Measurements from ENCODE around the gene TNPO3. TPM values are rescaled to one million over a fixed set of nuclear protein-coding genes. Genes with fewer than 3 reads are reported as not detected.
A peak's percentile ranks its signal among the peaks of the same experiment; 100 is the strongest.

Gene TNPO3
- total and polyA plus RNA-seq, 2 of the 4 experiments (the other 2 are of a cell fraction): 24.2 to 77.2 TPM

GRCh38 chr7:129091484-129092002 is 36.6 kb upstream of the TNPO3 start:
- H3K27ac ChIP-seq (ENCODE audit: insufficient read depth, low read length): no peak overlapping the region
- ChIA-PET CTCF (interaction anchor here (0.6 to 1.7 kb wide), 18 partner anchors 9 to 425 kb away, joined by 3 to 7 read pairs (median 4); partner anchors contain the start of genes KCP and TNPO3), POLR2A (ENCODE audit: unreplicated experiment) (no interaction called here)
- BruUV-seq (replicated peaks): no TSS peak
- no peak overlapping the region for H3K4ac ChIP-seq (ENCODE audit: low read depth, low read length)
- in situ Hi-C loops (cut with MboI; ENCODE audit: low sequenced_read_pairs): loop anchor here (5.0 kb wide), 1 partner anchor 189 kb away; no protein-coding TSS in a partner anchor
- TF ChIP-seq MAFK (IDR thresholded peaks at IDR 0.05; ENCODE audit: low read depth, low read length) (no peak), RAD21 (IDR thresholded peaks at IDR 0.05; ENCODE audit: low read length) (peak; percentile 96), MAZ (IDR thresholded peaks at IDR 0.05; ENCODE audit: borderline replicate concordance, low read depth, low read length) (no peak), SMC3 (IDR thresholded peaks at IDR 0.05; ENCODE audit: low read depth, low read length) (peak; percentile 84), BHLHE40 (IDR thresholded peaks at IDR 0.05; ENCODE audit: low read depth, low read length) (no peak), NFE2L2 (IDR thresholded peaks at IDR 0.05; ENCODE audit: low read depth, low read length) (no peak), POLR2A (IDR thresholded peaks at IDR 0.05; ENCODE audit: low read depth, low read length) (peak; percentile 29; the same call in 1 of the 2 replicates), RCOR1 (IDR thresholded peaks at IDR 0.05; ENCODE audit: insufficient replicate concordance, low read length) (no peak), RFX5 (IDR thresholded peaks at IDR 0.05; ENCODE audit: low read depth, low read length) (no peak), MXI1 (IDR thresholded peaks at IDR 0.05; ENCODE audit: borderline replicate concordance, low read depth, low read length) (no peak), FOS (IDR thresholded peaks at IDR 0.05; ENCODE audit: low read depth, low read length) (no peak), CEBPB (IDR thresholded peaks at IDR 0.05; ENCODE audit: low read depth, low read length) (no peak), CHD1 (IDR thresholded peaks at IDR 0.05; ENCODE audit: low read depth, low read length) (no peak), ELK1 (IDR thresholded peaks at IDR 0.05; ENCODE audit: borderline replicate concordance, low read depth, low read length) (no peak)
- TF ChIP-seq, protein P1, sequence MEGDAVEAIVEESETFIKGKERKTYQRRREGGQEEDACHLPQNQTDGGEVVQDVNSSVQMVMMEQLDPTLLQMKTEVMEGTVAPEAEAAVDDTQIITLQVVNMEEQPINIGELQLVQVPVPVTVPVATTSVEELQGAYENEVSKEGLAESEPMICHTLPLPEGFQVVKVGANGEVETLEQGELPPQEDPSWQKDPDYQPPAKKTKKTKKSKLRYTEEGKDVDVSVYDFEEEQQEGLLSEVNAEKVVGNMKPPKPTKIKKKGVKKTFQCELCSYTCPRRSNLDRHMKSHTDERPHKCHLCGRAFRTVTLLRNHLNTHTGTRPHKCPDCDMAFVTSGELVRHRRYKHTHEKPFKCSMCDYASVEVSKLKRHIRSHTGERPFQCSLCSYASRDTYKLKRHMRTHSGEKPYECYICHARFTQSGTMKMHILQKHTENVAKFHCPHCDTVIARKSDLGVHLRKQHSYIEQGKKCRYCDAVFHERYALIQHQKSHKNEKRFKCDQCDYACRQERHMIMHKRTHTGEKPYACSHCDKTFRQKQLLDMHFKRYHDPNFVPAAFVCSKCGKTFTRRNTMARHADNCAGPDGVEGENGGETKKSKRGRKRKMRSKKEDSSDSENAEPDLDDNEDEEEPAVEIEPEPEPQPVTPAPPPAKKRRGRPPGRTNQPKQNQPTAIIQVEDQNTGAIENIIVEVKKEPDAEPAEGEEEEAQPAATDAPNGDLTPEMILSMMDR (conservative IDR thresholded peaks at IDR 0.05; ENCODE audit: low read depth, low read length): peak; percentile 98
- TF ChIP-seq, protein P2, sequence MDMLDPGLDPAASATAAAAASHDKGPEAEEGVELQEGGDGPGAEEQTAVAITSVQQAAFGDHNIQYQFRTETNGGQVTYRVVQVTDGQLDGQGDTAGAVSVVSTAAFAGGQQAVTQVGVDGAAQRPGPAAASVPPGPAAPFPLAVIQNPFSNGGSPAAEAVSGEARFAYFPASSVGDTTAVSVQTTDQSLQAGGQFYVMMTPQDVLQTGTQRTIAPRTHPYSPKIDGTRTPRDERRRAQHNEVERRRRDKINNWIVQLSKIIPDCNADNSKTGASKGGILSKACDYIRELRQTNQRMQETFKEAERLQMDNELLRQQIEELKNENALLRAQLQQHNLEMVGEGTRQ (IDR thresholded peaks at IDR 0.05; ENCODE audit: low read depth, low read length): no peak
- no peak overlapping the region for H2BK20ac ChIP-seq (ENCODE audit: low read depth, low read length)
- no peak overlapping the region for H3K4me3 ChIP-seq (ENCODE audit: insufficient read depth, low read depth, low read length)
- H3K14ac ChIP-seq (replicated peaks; ENCODE audit: low read depth, low read length): no peak overlapping the region
- no peaks in the 10 kb centered on the region for H3K9me3 ChIP-seq (ENCODE audit: control insufficient read depth, insufficient read depth, low read length)
- no peak overlapping the region for H4K5ac ChIP-seq (ENCODE audit: low read depth, low read length)
- no peak overlapping the region for H4K91ac ChIP-seq (ENCODE audit: insufficient read depth, low read depth, low read length)
- no peak overlapping the region for H3K18ac ChIP-seq (ENCODE audit: low read depth, low read length)
- no peak overlapping the region for H3K56ac ChIP-seq (ENCODE audit: extremely low read depth, insufficient read depth, low read length)
- no peak overlapping the region for H2BK5ac ChIP-seq (ENCODE audit: low read depth, low read length, poor library complexity, severe bottlenecking)
- no peak overlapping the region for H3K23ac ChIP-seq (ENCODE audit: low read depth, low read length)
- 0 out of 2 replicates have a peak, but pooled peaks cover 4% of the 10 kb centered on the region for H4K20me1 ChIP-seq (ENCODE audit: insufficient read depth, low read length)
- no peaks in the 10 kb centered on the region for H3K79me1 ChIP-seq (ENCODE audit: low read depth in 1 of 2, low read length in 2 of 2)
- no peak overlapping the region for H2BK15ac ChIP-seq (ENCODE audit: low read depth, low read length)
- dilution Hi-C loops (cut with HindIII; ENCODE audit: low sequenced_read_pairs, unreplicated experiment): no loop called here
- H3K4me1 ChIP-seq (ENCODE audit: control insufficient read depth, insufficient read depth, low read length): no peaks in the 10 kb centered on the region; the same call in 1 of the 2 replicates
- ATAC-seq (ENCODE audit: low read depth) (peak; percentile 97), DNase-seq (peak; percentile 44)
- no peak overlapping the region for H2AK5ac ChIP-seq (ENCODE audit: low read depth, low read length)
- H3K9ac ChIP-seq (ENCODE audit: low read depth, low read length): no peak overlapping the region
- no peak overlapping the region for H2BK120ac ChIP-seq (ENCODE audit: low read depth, low read length)
- H2AK9ac ChIP-seq (replicated peaks; ENCODE audit: low read depth, low read length, poor library complexity): peak overlapping the region; percentile 23
- no peaks in the 10 kb centered on the region for H3K36me3 ChIP-seq (ENCODE audit: control insufficient read depth, insufficient read depth, low read length)
- H3K27me3 ChIP-seq (ENCODE audit: control insufficient read depth, insufficient read depth, low read length): peaks cover 17% of the 10 kb centered on the region
- intact Hi-C loops (cut with micrococcal nuclease): loop anchor here (1.0 to 5.0 kb wide), 2 partner anchors 99 to 187 kb away; no protein-coding TSS in a partner anchor
- no peak overlapping the region for H3K4me2 ChIP-seq (ENCODE audit: low read depth, low read length)
- no CpG with 5 or more reads among the region's 11 CpGs for WGBS, 2 experiments (ENCODE audit: extremely low coverage in 2 of 2, insufficient read length in 1 of 2)
- H2AFZ ChIP-seq (replicated peaks; ENCODE audit: low read length, poor library complexity): peak overlapping the region; percentile 84
- no peak overlapping the region for H4K8ac ChIP-seq (ENCODE audit: low read depth in 2 of 2, low read length in 2 of 2)
- H3K9me1 ChIP-seq (ENCODE audit: insufficient read depth, low read length): no peaks in the 10 kb centered on the region
